Neuron (in vitro differentiated cells): ENCODE measurements around the gene KLHL13.
"Not testable (repeated sequence)": the region's sequence is repeated elsewhere in the genome, so short reads cannot be mapped to it uniquely, and the experiment has no call there.

Source experiments
- H2AFZ ChIP-seq: one replicate; pipeline ENCODE4 v1.6.1; 2013; ENCODE audit warnings: low read depth, mild to moderate bottlenecking, inconsistent platforms, low read length, moderate library complexity
- H3K27me3 ChIP-seq: one replicate; pipeline ENCODE4 v1.6.1; 2013; ENCODE audit warnings: low read length; ENCODE audit not compliant: insufficient read depth
- H3K36me3 ChIP-seq: one replicate; pipeline ENCODE4 v1.6.1; 2013; ENCODE audit warnings: low read length; ENCODE audit not compliant: insufficient read depth
- H3K4me1 ChIP-seq: one replicate; pipeline ENCODE4 v1.6.1; 2013; ENCODE audit warnings: low read length; ENCODE audit not compliant: insufficient read depth
- H3K4me3 ChIP-seq: 2 replicates; pipeline ENCODE4 v1.5.1; 2013; ENCODE audit warnings: mild to moderate bottlenecking, low read length, moderate library complexity
- H3K9me3 ChIP-seq: one replicate; pipeline ENCODE4 v1.6.1; 2013; ENCODE audit warnings: low read length

Gene KLHL13

GRCh38 chrX:118116713-118117550, at the start of gene KLHL13:
Gene KLHL13, minus strand, starts transcription at chrX:118116810. Its CDS starts 88,337 bp downstream, at chrX:118028473.
- Histone ChIP-seq H3K4me3 (peak within 1 kb of the TSS; percentile 48), H2AFZ (no peak within 1 kb of the TSS), H3K4me1 (no peaks in the 10 kb centered on the region), H3K27me3 (peaks cover 33% of the 10 kb centered on the region), H3K9me3 (no peaks in the 10 kb centered on the region), H3K36me3 (no peaks in the 10 kb centered on the region)

- Histone ChIP-seq H3K4me3 (no peak overlapping the region), H3K4me1 (no peaks in the 10 kb centered on the region), H2AFZ (no peak overlapping the region), H3K9me3 (no peaks in the 10 kb centered on the region), H3K36me3 (no peaks in the 10 kb centered on the region), H3K27me3 (no peaks in the 10 kb centered on the region)
Observed at GRCh38 chrX:118164138-118164537, 47.5 kb upstream of the KLHL13 start.

- Histone ChIP-seq H3K27me3 (no peaks in the 10 kb centered on the region), H2AFZ (no peak overlapping the region), H3K36me3 (no peaks in the 10 kb centered on the region), H3K4me1 (no peaks in the 10 kb centered on the region), H3K9me3 (no peaks in the 10 kb centered on the region), H3K4me3 (no peak overlapping the region)
Observed at GRCh38 chrX:118156953-118157608, 40.5 kb upstream of the KLHL13 start.

GRCh38 chrX:118156254-118156952, 39.8 kb upstream of the KLHL13 start:
- Histone ChIP-seq H3K27me3 (no peaks in the 10 kb centered on the region), H3K4me1 (no peaks in the 10 kb centered on the region), H2AFZ (no peak overlapping the region), H3K36me3 (no peaks in the 10 kb centered on the region), H3K4me3 (no peak overlapping the region), H3K9me3 (no peaks in the 10 kb centered on the region)

GRCh38 chrX:118153270-118153669, 36.7 kb upstream of the KLHL13 start:
- H3K4me3 ChIP-seq = no peak overlapping the region
- peaks cover 3% of the 10 kb centered on the region for H3K27me3 ChIP-seq
- H2AFZ ChIP-seq = no peak overlapping the region
- no peaks in the 10 kb centered on the region for H3K9me3 ChIP-seq
- no peaks in the 10 kb centered on the region for H3K36me3 ChIP-seq
- H3K4me1 ChIP-seq = no peaks in the 10 kb centered on the region

GRCh38 chrX:118152721-118153120, 36.1 kb upstream of the KLHL13 start:
- no peak overlapping the region for H3K4me3 ChIP-seq
- peaks cover 3% of the 10 kb centered on the region for H3K27me3 ChIP-seq
- H3K9me3 ChIP-seq = no peaks in the 10 kb centered on the region
- H2AFZ ChIP-seq = no peak overlapping the region
- no peaks in the 10 kb centered on the region for H3K4me1 ChIP-seq
- no peaks in the 10 kb centered on the region for H3K36me3 ChIP-seq

- Histone ChIP-seq H3K9me3 (no peaks in the 10 kb centered on the region), H2AFZ (no peak overlapping the region), H3K27me3 (peaks cover 3% of the 10 kb centered on the region), H3K4me1 (no peaks in the 10 kb centered on the region), H3K4me3 (no peak overlapping the region), H3K36me3 (no peaks in the 10 kb centered on the region)
Observed at GRCh38 chrX:118148737-118149136, 32.1 kb upstream of the KLHL13 start.

- H3K36me3 ChIP-seq, H3K9me3 ChIP-seq, H3K4me1 ChIP-seq, H3K27me3 ChIP-seq, H2AFZ ChIP-seq, H3K4me3 ChIP-seq: not testable (repeated sequence)
Observed at GRCh38 chrX:118147771-118148170, 31.2 kb upstream of the KLHL13 start.

GRCh38 chrX:118143578-118143977, 27.0 kb upstream of the KLHL13 start:
- Histone ChIP-seq H3K9me3 (no peaks in the 10 kb centered on the region), H3K4me3 (no peak overlapping the region), H2AFZ (no peak overlapping the region), H3K36me3 (no peaks in the 10 kb centered on the region), H3K4me1 (no peaks in the 10 kb centered on the region), H3K27me3 (no peaks in the 10 kb centered on the region)

GRCh38 chrX:118131336-118131735, 14.7 kb upstream of the KLHL13 start:
- H3K9me3 ChIP-seq = no peaks in the 10 kb centered on the region
- peaks cover 4% of the 10 kb centered on the region for H3K27me3 ChIP-seq
- H3K36me3 ChIP-seq = no peaks in the 10 kb centered on the region
- H2AFZ ChIP-seq = no peak overlapping the region
- no peak overlapping the region for H3K4me3 ChIP-seq
- H3K4me1 ChIP-seq = no peaks in the 10 kb centered on the region

GRCh38 chrX:118129681-118130080, 13.1 kb upstream of the KLHL13 start:
- H3K9me3 ChIP-seq = no peaks in the 10 kb centered on the region
- H2AFZ ChIP-seq = no peak overlapping the region
- H3K4me1 ChIP-seq = no peaks in the 10 kb centered on the region
- no peak overlapping the region for H3K4me3 ChIP-seq
- no peaks in the 10 kb centered on the region for H3K36me3 ChIP-seq
- peaks cover 4% of the 10 kb centered on the region for H3K27me3 ChIP-seq

- Histone ChIP-seq H3K9me3 (no peaks in the 10 kb centered on the region), H3K4me3 (no peak overlapping the region), H3K4me1 (no peaks in the 10 kb centered on the region), H2AFZ (no peak overlapping the region), H3K27me3 (peaks cover 4% of the 10 kb centered on the region), H3K36me3 (no peaks in the 10 kb centered on the region)
Observed at GRCh38 chrX:118128724-118129123, 12.1 kb upstream of the KLHL13 start.

GRCh38 chrX:118126286-118126685, 9.7 kb upstream of the KLHL13 start:
- H2AFZ ChIP-seq = no peak overlapping the region
- H3K4me3 ChIP-seq = no peak overlapping the region
- no peaks in the 10 kb centered on the region for H3K36me3 ChIP-seq
- no peaks in the 10 kb centered on the region for H3K4me1 ChIP-seq
- peaks cover 4% of the 10 kb centered on the region for H3K27me3 ChIP-seq
- no peaks in the 10 kb centered on the region for H3K9me3 ChIP-seq
